Left ventricle myocardium inferior (tissue), 1 donor: ENCODE measurements around the gene ANGPTL4. TPM values are rescaled to one million over a fixed set of nuclear protein-coding genes. Genes with fewer than 3 reads are reported as not detected.
A peak's percentile ranks its signal among the peaks of the same experiment; 100 is the strongest.

Source experiments
- DNase-seq: peaks from one replicate; pipeline ENCODE4 v3.0.0-alpha.2; 2020
- H3K27ac ChIP-seq: fragments of 200-600 bp; replicated peaks from 2 replicates; pipeline ENCODE4 v1.8.0; 2021
- H3K27me3 ChIP-seq: fragments of 200-600 bp; 2 replicates; pipeline ENCODE4 v1.8.0; 2021; ENCODE audit warnings: low read depth
- H3K36me3 ChIP-seq: fragments of 200-600 bp; 2 replicates; pipeline ENCODE4 v1.8.0; 2021
- H3K4me1 ChIP-seq: fragments of 200-600 bp; 2 replicates; pipeline ENCODE4 v1.8.0; 2021
- H3K4me3 ChIP-seq: fragments of 200-600 bp; 2 replicates; pipeline ENCODE4 v1.8.0; 2021; ENCODE audit warnings: mild to moderate bottlenecking, moderate library complexity
- H3K9me3 ChIP-seq: fragments of 200-600 bp; replicated peaks from 2 replicates; pipeline ENCODE4 v1.8.0; 2021
- intact Hi-C: fragments of 100-400 bp; cut with micrococcal nuclease; formaldehyde crosslinking; loops from one replicate; pipeline ENCODE4 v1.11.0; 2022
- total RNA-seq: library from RNA; stranded (reverse); fragmentation: NEBNext Ultra II Directional; extraction: Animal tissue kit (Norgen Biotek cat#: 25700); gene quantifications from one replicate; pipeline ENCODE4 v1.2.1, GENCODE V29; 2021
- TF ChIP-seq, protein P1 (sequence below): fragments of 200-600 bp; IDR thresholded peaks from 2 replicates; pipeline ENCODE4 v1.8.0; 2021; ENCODE audit warnings: antibody characterized with exemption, mild to moderate bottlenecking, borderline replicate concordance
- donor health status: DM: no; HTN: yes; CAD: no; lungs with severe emphysema.

ANGPTL4 gene
- total RNA-seq, 1 donor from 2014 or later, result 8.4 TPM

DNA sequence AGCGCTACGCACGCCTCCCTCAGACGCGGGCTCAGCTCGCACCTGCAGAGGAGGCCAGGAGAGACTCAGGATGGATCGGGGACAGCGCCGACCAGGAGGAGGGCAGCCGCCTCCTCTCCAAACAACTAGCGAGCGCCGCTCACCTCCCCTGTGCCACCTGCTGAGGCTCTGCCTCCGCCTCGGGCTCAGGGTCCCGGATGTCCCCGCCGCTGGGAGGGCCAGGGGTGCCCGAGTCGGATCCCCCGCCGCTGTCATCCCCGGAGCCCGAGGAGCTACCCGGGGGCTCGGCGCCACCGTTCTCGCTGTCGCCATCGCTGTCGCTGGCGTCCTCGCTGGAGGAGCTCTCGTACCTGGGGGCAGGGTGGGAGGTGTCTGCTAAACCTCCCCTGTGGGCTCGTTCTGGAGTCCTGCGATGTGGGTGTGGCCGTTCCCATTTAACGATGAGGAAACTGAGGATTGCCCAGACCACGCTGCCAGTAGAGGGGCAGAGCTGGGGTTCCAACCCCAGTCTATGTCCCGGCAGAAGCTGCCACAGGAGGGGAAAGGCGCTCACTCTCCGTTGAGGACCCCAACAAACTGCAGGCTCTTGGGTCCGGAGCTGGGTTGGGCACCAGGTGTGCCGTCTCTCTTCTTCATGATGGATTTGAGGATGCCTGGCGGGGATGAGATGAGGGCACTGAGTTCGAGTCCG is 30.0 kb upstream of the ANGPTL4 start:
- Histone ChIP-seq H3K9me3 (no peaks in the 10 kb centered on the region), H3K4me3 (peak overlapping the region; percentile 53), H3K4me1 (peaks cover 65% of the 10 kb centered on the region), H3K27ac (peak overlapping the region; percentile 80), H3K36me3 (peaks cover 13% of the 10 kb centered on the region), H3K27me3 (peaks cover 49% of the 10 kb centered on the region)
- TF ChIP-seq, protein P1, sequence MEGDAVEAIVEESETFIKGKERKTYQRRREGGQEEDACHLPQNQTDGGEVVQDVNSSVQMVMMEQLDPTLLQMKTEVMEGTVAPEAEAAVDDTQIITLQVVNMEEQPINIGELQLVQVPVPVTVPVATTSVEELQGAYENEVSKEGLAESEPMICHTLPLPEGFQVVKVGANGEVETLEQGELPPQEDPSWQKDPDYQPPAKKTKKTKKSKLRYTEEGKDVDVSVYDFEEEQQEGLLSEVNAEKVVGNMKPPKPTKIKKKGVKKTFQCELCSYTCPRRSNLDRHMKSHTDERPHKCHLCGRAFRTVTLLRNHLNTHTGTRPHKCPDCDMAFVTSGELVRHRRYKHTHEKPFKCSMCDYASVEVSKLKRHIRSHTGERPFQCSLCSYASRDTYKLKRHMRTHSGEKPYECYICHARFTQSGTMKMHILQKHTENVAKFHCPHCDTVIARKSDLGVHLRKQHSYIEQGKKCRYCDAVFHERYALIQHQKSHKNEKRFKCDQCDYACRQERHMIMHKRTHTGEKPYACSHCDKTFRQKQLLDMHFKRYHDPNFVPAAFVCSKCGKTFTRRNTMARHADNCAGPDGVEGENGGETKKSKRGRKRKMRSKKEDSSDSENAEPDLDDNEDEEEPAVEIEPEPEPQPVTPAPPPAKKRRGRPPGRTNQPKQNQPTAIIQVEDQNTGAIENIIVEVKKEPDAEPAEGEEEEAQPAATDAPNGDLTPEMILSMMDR, result no peak
- intact Hi-C loops, result no loop called here
- DNase-seq, result no peak

DNA sequence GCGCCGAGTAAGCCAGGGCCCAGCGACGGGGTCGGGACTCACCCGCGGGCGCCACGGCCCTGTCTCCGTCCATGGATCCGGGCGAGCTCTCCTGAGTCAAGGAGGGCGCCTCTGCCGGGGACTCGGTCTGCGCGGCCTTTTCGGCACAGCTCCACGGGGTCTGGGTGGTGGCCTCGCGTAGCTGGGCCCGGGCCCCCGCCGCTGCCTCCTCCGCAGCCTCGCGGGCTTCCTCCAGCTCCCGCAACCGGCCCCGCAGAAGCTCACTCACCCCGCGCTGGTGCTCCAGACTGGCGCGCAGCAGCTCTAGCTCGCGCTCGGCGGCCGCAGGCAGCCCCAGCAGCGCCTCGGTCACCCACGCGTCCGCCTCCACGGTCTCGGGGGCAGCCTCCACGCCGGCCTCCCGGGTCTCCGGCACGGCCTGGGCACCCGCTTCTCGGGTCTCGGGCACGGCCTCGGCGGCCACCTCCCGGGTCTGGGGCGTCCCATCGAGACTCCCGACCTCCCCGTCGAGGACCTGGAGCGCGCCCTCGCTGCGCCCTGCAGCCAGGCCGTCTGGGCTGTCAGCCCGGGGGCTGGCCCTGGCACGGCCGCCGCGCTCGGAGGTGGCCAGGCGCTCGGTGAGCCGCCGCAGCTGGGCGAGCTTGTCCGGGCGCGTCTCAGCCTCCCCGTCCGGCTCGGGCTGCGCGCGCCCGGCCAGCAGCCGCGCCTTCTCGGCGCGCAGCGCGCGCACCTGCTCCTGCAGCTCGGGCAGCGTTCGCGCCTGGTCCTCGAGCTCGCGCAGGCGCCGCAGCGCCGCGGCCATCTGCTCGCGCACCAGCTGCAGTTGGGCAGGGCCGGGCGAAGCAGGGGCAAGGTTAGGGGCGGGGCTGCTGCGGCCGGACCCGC is 29.3 kb upstream of the ANGPTL4 start:
- Histone ChIP-seq H3K27ac (peak overlapping the region; percentile 80), H3K27me3 (peaks cover 49% of the 10 kb centered on the region), H3K4me1 (peaks cover 73% of the 10 kb centered on the region), H3K36me3 (peaks cover 13% of the 10 kb centered on the region), H3K9me3 (no peaks in the 10 kb centered on the region), H3K4me3 (peak overlapping the region; percentile 53)
- intact Hi-C loops, result no loop called here
- TF ChIP-seq, protein P1, result no peak
- DNase-seq, result peak; percentile 41

DNA sequence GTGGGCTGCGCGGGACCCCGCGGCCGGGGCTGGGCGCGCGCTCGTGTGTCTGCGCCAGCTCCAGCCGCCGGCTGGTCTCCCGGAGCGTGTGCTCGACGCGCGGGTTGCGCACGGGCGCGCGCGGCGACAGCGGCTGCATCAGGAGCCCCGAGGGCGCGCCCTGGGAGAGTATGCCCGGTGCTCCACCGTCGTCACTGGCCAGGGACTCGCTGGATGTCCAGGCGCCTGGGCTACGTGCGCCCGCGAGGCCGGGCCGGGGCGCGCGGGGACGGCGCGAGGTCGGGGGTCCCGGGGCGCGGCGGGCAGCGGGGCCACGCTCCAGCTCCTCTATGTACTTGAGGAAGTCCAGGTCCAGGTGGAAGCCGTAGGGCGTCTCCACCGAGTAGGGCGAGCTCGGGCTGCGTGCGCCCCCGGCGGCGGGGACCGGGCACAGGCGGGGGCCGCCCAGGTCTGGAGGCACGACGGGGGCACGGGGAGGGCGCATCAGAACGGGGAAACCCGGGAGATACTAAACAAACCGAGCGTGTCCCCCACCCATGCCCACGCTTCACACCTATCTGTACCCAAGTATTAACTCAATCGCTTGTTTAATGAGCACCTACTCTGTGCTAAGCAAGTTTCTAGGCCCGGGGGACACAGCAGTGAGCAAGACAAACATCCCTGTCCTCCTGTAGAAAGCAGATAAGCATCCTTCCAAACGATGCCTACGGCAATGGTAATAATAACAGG is 28.4 kb upstream of the ANGPTL4 start:
- TF ChIP-seq, protein P1, result no peak
- peak overlapping the region; percentile 65 for H3K27ac ChIP-seq
- H3K27me3 ChIP-seq, result peaks cover 49% of the 10 kb centered on the region
- H3K36me3 ChIP-seq, result peaks cover 13% of the 10 kb centered on the region
- peak overlapping the region; percentile 53 for H3K4me3 ChIP-seq
- peaks cover 81% of the 10 kb centered on the region for H3K4me1 ChIP-seq
- no peak for DNase-seq
- H3K9me3 ChIP-seq, result no peaks in the 10 kb centered on the region
- intact Hi-C loops, result no loop called here

DNA sequence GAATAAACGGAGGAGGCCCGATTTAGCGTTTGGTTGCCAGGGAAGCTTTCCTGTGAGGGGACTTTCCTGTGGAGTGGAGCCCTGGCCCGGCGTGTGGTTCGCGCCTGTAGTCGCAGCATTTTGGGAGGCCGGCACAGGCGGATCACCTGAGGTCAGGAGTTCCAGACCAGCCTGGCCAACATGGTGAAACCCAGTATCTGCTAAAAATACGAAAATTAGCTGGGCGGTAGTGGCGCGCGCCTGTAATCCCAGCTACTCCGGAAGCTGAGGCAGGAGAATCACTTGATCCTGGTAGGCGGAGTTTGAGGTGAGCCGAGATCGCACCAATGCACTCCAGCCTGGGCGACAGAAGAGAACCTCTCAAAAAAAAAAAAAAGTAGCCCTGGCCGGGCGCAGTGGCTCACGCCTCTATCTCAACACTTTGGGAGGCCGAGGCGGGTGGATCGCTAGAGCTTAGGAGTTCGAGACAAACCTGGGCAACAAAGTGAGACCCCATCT is 27.8 kb upstream of the ANGPTL4 start:
- DNase-seq, result no peak
- no peaks in the 10 kb centered on the region for H3K9me3 ChIP-seq
- intact Hi-C loops, result no loop called here
- H3K27me3 ChIP-seq, result peaks cover 49% of the 10 kb centered on the region
- peak overlapping the region; percentile 65 for H3K27ac ChIP-seq
- H3K4me1 ChIP-seq, result peaks cover 85% of the 10 kb centered on the region
- H3K36me3 ChIP-seq, result peaks cover 13% of the 10 kb centered on the region
- peak overlapping the region; percentile 53 for H3K4me3 ChIP-seq
- TF ChIP-seq, protein P1, result no peak

DNA sequence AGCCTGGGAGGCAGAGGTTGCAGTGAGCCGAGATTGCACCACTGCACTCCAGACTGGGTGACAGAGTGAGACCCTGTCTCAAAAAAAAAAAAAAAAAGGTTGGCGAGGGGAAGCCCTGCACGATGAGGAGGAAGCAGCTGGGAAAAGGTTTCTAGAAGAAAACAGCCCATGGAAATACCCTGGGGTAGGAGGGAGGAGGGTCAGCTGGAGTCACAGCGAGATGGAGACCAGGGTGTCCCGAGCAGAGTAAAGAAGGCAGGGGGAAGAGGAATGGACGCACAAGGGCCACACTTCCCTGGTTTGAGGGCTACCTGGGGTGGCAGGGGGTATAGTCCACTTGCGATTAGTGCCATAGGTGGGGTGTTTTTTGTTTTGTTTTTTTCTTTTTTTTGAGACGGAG is 27.3 kb upstream of the ANGPTL4 start:
- Histone ChIP-seq H3K9me3 (no peaks in the 10 kb centered on the region), H3K4me1 (peaks cover 90% of the 10 kb centered on the region), H3K27me3 (peaks cover 49% of the 10 kb centered on the region), H3K36me3 (peaks cover 13% of the 10 kb centered on the region), H3K4me3 (peak overlapping the region; percentile 53), H3K27ac (peak overlapping the region; percentile 65)
- intact Hi-C loops, result no loop called here
- TF ChIP-seq, protein P1, result no peak
- no peak for DNase-seq
